ENCODE data around the gene CCL15.

CCL15 gene

DNA sequence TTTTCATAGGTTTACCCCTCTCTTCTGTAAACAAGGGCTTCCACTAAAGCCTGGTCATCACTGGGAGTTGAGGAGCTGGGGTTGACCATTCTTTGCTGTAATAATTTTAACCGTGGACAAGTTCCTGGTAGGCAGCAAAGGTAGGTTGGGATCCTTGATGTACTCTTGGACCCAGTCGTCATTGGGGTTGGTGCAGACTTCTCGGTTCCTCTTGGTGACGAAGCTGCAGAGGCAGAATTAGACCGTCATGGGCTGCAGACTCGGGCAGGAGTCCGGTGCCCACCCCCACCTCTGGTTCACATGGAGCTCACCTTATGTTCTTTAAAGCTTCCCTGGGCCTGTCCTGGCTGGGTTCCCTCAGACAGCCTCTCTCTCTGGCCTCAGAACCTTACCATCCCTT is 23.8 kb downstream of the CCL15 start:
- Mint-ChIP-seq H3K27me3 (no peaks in the 10 kb centered on the region), H3K36me3 (ENCODE audit: low read depth) (no peaks in the 10 kb centered on the region), H3K4me1 (ENCODE audit: low read depth) (peaks cover 7% of the 10 kb centered on the region), H3K27ac (no peak overlapping the region), H3K9me3 (no peaks in the 10 kb centered on the region), H3K4me3 (no peak overlapping the region)
- DNase-seq, result no peak

DNA sequence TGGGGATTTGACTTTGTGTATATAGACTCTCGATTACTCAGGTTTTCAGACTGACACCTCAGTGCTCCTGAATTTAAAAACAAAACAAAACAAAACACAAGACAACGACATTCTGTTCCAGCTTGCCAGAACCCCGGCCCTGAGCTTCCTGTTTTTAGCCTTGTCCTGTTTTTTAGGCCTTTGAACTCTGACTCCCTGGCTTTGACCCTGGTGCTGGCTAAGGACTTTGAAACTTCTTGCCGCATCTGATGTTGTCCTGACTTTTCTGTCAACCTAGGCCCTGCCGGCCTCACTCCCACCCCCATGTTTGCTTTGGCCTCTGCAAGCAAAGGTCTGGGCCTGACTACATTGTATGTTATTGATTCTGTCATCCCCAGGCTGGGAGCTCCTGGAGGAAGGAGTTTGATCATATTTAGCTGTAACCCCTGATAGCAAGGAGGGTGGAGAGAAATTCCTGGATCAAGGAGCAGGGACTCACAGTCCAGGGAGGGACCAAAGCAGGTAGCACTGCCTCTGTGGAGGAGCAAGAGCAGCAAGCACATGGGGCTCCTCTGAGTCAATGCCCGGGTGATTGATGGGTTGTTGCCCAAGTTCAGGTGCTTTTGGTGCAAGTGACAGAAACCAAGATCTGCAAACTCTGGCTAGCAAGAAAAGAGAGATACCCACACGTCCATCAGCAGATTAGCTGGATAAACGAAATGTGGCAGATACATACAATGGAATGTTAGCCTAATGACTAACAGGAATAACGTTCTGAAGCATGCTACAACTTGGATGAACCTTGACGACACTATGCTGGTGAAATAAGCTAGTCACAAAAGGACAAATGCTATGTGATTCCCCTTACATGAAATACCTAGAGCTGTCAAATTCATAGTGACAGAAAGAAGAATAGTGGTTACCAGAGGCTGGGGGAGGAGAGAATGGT is 27.8 kb downstream of the CCL15 start:
- no peak overlapping the region for H3K4me3 Mint-ChIP-seq
- DNase-seq, result no peak
- H3K36me3 Mint-ChIP-seq (ENCODE audit: low read depth), result no peaks in the 10 kb centered on the region
- no peaks in the 10 kb centered on the region for H3K9me3 Mint-ChIP-seq
- no peaks in the 10 kb centered on the region for H3K27me3 Mint-ChIP-seq
- no peak overlapping the region for H3K27ac Mint-ChIP-seq
- peaks cover 19% of the 10 kb centered on the region for H3K4me1 Mint-ChIP-seq (ENCODE audit: low read depth)

DNA sequence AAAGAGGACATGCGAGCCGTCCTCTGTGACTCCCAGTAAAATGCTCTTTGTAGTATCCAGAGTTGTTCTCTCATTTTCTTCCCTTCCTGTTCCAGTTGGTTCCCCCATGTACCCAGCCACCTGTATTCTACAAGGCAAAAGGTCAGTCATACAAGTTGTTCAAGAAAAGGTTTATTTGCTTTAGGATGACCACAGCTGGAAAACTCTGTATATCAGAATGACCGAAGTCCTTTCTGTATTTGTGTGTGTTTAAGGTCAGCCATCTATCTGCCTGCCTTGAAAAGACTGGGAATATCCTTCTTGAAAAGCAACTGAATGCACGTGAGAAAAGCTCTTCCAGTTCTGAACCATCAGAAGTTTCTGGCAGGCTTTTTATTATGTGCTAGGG is 28.4 kb downstream of the CCL15 start:
- H3K9me3 Mint-ChIP-seq, result no peaks in the 10 kb centered on the region
- no peak overlapping the region for H3K27ac Mint-ChIP-seq
- H3K4me3 Mint-ChIP-seq, result no peak overlapping the region

DNA sequence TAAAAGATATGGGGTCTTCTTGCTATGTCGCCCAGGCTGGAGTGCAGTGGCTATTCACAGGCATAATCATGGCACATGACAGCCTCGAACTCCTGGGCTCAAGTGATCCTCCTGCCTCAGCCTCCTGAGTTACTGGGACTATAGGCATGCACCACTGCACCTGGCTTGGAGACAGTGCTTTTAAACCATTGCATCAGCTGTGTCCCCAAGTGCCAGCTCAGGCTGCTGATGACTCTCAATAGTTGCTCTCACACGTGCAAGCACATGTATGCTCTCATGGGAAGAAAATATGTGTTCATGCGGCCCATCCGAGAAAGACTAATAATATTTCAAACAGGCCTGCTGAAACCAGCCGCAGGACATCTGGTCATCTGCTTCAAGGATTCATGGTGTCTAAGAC is 28.8 kb downstream of the CCL15 start:
- peaks cover 19% of the 10 kb centered on the region for H3K4me1 Mint-ChIP-seq (ENCODE audit: low read depth)
- H3K27ac Mint-ChIP-seq, result no peak overlapping the region
- H3K36me3 Mint-ChIP-seq (ENCODE audit: low read depth), result no peaks in the 10 kb centered on the region
- no peak for DNase-seq
- H3K27me3 Mint-ChIP-seq, result no peaks in the 10 kb centered on the region
- no peaks in the 10 kb centered on the region for H3K9me3 Mint-ChIP-seq
- H3K4me3 Mint-ChIP-seq, result no peak overlapping the region

More for the DNA sequence above, 28.4 kb downstream of the CCL15 start:
- peaks cover 19% of the 10 kb centered on the region for H3K4me1 Mint-ChIP-seq (ENCODE audit: low read depth)
- DNase-seq, result no peak
- H3K27me3 Mint-ChIP-seq, result no peaks in the 10 kb centered on the region
- H3K36me3 Mint-ChIP-seq (ENCODE audit: low read depth), result no peaks in the 10 kb centered on the region

DNA sequence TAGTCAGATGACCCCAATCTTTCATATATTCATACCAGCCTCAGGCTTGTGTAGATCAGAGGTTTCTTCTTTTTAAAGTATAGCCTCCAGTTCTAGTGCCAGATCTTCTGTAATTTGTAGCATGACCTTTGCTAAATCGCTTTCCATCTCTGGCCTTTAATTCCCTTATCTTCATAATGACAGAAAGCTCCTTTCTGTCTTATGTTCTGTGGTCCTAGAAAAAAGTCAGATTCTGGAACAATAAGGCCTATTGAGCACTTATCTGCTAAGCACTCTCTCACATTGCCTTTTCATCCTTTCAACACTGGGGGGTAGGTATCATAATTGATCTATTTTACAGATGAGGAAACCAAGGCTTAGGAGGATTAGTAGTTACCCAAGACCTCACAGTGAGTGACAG is 29.3 kb downstream of the CCL15 start:
- H3K27ac Mint-ChIP-seq, result no peak overlapping the region
- H3K9me3 Mint-ChIP-seq, result no peaks in the 10 kb centered on the region
- no peaks in the 10 kb centered on the region for H3K27me3 Mint-ChIP-seq
- no peaks in the 10 kb centered on the region for H3K36me3 Mint-ChIP-seq (ENCODE audit: low read depth)
- no peak for DNase-seq
- H3K4me3 Mint-ChIP-seq, result no peak overlapping the region
- H3K4me1 Mint-ChIP-seq (ENCODE audit: low read depth), result peaks cover 19% of the 10 kb centered on the region

DNA sequence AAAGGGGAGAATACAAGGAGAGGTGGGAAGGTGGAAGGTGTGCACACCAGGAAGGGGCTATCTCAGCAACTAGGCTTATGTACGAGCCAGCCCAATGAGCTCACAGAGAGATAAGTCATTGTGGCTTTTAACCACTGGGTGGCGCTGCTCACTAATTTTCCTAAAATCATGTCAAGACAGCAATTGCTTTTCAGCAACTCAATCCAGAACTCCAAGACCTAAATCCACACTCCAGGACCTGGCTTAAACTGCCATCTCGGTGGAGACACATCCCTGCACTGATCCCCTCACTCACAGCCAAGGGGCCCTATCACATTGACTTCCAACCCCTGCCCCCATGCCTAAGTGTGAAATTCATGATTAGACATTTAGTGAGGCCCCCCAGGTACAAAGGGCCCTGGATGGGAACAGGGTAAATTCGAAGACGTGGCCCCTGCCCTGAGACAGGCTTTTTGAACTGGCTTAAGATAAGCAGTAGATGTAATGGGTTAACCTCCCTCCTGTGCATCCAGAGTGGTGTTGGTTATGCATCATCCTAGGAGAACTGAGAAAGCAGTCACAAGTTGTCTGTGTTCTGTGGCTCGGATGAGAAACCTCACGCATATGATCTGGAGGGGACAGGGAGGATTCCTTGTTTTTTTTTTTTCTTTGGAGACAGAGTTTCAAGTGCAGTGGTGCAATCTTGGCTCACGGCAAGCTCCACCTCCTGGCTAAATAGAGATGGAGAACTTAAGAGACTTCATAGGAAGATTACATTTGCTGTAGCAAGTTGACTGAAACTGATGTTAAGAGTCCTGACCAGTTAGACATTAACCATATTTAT is 31.6 kb downstream of the CCL15 start:
- H3K9me3 Mint-ChIP-seq, result no peaks in the 10 kb centered on the region
- no peaks in the 10 kb centered on the region for H3K27me3 Mint-ChIP-seq
- no peak overlapping the region for H3K4me3 Mint-ChIP-seq
- H3K36me3 Mint-ChIP-seq (ENCODE audit: low read depth), result no peaks in the 10 kb centered on the region
- DNase-seq, result peak; percentile 73
- peak overlapping the region; percentile 47 for H3K27ac Mint-ChIP-seq
- H3K4me1 Mint-ChIP-seq (ENCODE audit: low read depth), result peaks cover 16% of the 10 kb centered on the region

DNA sequence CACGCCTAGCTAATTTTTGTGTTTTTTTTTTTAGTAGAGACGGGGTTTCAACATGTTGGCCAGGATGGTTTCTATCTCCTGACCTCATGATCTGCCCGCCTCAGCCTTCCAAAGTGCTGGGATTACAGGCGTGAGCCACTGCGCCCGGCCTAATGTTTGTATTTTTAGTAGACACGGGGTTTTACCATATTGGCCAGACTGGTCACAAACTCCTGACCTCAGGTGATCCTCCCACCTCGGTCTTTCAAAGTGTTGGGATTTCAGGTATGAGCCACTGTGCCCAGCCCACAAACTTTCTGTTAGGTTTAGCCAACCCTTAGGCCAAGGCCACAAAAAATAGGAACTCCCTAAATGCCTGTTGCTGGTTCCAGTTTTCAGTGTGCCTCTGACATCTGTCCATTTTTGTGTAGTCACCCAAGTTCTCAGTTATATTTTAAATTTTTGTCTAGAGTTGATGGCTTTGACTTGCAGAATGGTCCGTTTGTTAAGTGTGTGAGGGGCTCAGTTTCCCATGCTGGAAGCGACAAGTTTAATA is 32.8 kb downstream of the CCL15 start:
- H3K27ac Mint-ChIP-seq, result no peak overlapping the region
- no peak overlapping the region for H3K4me3 Mint-ChIP-seq
- no peaks in the 10 kb centered on the region for H3K36me3 Mint-ChIP-seq (ENCODE audit: low read depth)
- peaks cover 14% of the 10 kb centered on the region for H3K4me1 Mint-ChIP-seq (ENCODE audit: low read depth)
- DNase-seq, result no peak
- H3K9me3 Mint-ChIP-seq, result no peaks in the 10 kb centered on the region
- no peaks in the 10 kb centered on the region for H3K27me3 Mint-ChIP-seq

DNA sequence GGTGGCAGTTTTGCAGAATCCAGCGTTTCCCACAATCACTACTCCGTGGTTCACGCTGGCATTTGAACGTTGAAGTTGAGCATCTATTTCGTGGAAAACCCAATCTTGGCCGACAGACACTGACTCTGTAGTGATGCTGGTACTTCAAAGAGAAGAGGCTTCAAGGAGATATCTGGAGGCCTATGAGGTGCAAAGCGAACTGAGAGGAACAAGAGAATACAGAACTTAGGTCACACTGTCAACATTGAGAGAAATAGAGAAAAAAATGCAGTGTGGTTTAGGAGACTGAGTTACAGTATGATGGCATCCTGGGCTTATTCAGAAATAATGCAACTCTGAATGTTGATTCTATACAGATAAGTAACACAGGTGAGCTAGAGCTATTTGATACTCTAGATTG is 36.1 kb downstream of the CCL15 start:
- Mint-ChIP-seq H3K9me3 (no peaks in the 10 kb centered on the region), H3K27ac (no peak overlapping the region), H3K4me3 (no peak overlapping the region), H3K27me3 (no peaks in the 10 kb centered on the region), H3K36me3 (ENCODE audit: low read depth) (no peaks in the 10 kb centered on the region), H3K4me1 (ENCODE audit: low read depth) (peaks cover 10% of the 10 kb centered on the region)
- DNase-seq, result no peak

DNA sequence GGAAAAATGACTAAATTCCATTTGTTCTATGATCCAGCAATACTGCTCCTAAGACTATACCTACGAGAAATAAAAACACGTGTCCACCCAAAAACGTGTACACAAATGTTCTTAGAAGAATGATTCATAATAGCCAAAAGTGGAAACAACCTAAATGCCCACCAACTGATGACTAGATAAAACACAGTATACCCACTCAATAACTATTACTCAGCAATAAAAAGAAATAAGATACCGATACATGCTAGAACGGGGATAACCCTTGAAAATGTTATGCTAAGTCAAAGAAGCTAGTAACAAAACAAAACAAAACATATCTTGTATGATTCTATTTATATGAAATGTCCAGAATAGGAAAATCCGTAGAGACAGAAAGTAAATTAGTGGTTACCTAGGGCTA is 37.7 kb downstream of the CCL15 start:
- Mint-ChIP-seq H3K27me3 (no peaks in the 10 kb centered on the region), H3K36me3 (ENCODE audit: low read depth) (no peaks in the 10 kb centered on the region), H3K9me3 (no peaks in the 10 kb centered on the region), H3K4me3 (no peak overlapping the region), H3K27ac (peak overlapping the region; percentile 16), H3K4me1 (ENCODE audit: low read depth) (no peaks in the 10 kb centered on the region)
- DNase-seq, result no peak

DNA sequence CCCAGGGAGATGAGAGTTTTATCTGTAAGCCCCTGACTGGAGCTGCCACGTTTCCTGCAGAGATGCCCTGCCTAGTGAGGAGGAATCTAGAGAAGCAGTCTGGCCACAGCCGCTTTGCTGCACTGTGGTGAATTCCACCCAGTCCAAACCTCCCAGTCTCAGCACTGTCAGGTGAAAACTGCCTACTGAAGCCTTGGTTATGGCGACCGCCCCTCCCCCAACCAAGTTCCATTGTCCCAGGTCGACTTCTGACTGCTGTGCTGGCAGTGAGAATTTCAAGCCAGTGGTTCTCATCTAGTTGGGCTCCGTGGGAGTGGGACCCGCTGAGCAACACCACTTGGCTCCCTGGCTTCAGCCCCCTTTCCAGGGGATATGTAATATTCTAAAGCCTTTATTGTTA is 47.6 kb downstream of the CCL15 start:
- H3K4me3 Mint-ChIP-seq, result no peak overlapping the region

DNA sequence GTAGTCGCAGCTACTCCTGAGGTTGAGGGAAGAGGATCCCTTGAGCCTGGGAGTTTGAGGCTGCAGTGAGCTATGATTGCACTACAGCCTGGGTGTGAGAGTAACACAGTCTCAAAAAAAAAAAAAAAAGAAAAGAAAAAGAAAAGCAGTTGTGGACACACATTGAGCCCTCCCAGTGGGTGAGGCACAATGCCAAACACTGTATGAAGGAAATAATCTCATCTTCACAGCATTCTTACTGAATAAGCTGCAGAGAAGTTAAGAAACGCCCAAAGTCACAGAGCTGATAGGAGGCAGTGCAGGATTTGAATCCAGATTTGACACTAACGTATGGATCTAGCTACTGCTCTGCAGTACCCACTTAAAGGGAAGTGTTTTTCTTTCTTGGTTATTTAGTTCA is 52.0 kb downstream of the CCL15 start:
- DNase-seq, result no peak
- no peak overlapping the region for H3K27ac Mint-ChIP-seq
- H3K9me3 Mint-ChIP-seq, result no peaks in the 10 kb centered on the region
- no peaks in the 10 kb centered on the region for H3K36me3 Mint-ChIP-seq (ENCODE audit: low read depth)
- H3K4me3 Mint-ChIP-seq, result no peak overlapping the region
- no peaks in the 10 kb centered on the region for H3K27me3 Mint-ChIP-seq
- H3K4me1 Mint-ChIP-seq (ENCODE audit: low read depth), result peaks cover 2% of the 10 kb centered on the region

More for the DNA sequence above, 47.6 kb downstream of the CCL15 start:
- no peak overlapping the region for H3K27ac Mint-ChIP-seq
- no peak for DNase-seq
- H3K27me3 Mint-ChIP-seq, result peaks cover 13% of the 10 kb centered on the region
- no peaks in the 10 kb centered on the region for H3K9me3 Mint-ChIP-seq
- H3K36me3 Mint-ChIP-seq (ENCODE audit: low read depth), result no peaks in the 10 kb centered on the region
- H3K4me1 Mint-ChIP-seq (ENCODE audit: low read depth), result no peaks in the 10 kb centered on the region

DNA sequence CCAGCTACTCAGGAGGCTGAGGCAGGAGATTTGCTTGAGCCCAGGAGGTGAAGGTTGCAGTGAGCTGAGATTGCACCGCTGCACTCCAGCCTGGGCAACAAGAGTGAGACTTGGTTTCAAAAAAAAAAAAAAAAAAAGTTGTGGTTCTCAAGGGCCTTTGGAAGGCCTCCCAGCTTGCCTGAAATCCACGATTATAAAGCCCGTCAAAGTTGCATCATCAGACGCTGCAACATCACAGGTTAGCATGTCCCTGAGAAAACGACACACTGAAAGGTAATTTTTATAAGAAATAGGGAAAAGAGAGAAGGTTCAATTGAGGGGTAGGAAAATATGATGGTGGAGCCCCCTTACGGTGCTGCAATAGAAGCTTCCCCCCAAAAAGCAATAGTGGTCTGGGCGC is 53.3 kb downstream of the CCL15 start:
- H3K9me3 Mint-ChIP-seq, result no peaks in the 10 kb centered on the region
- H3K27me3 Mint-ChIP-seq, result no peaks in the 10 kb centered on the region
- no peak overlapping the region for H3K27ac Mint-ChIP-seq
- DNase-seq, result no peak
- no peak overlapping the region for H3K4me3 Mint-ChIP-seq
- H3K36me3 Mint-ChIP-seq (ENCODE audit: low read depth), result no peaks in the 10 kb centered on the region
- peaks cover 2% of the 10 kb centered on the region for H3K4me1 Mint-ChIP-seq (ENCODE audit: low read depth)

Measured in activated T-cell treated with anti-CD3 and anti-CD28 coated beads, Interleukin-2, amount 50 U/mL, for 24 hours (primary cell).